ENCODE results near the gene PHRF1. TPM values are rescaled to one million over a fixed set of nuclear protein-coding genes. Genes with fewer than 3 reads are reported as not detected.
A peak's percentile ranks its signal among the peaks of the same experiment; 100 is the strongest.

The PHRF1 gene
- polyA plus RNA-seq, 1 donor from 2014 or later, result 15.4 TPM

DNA sequence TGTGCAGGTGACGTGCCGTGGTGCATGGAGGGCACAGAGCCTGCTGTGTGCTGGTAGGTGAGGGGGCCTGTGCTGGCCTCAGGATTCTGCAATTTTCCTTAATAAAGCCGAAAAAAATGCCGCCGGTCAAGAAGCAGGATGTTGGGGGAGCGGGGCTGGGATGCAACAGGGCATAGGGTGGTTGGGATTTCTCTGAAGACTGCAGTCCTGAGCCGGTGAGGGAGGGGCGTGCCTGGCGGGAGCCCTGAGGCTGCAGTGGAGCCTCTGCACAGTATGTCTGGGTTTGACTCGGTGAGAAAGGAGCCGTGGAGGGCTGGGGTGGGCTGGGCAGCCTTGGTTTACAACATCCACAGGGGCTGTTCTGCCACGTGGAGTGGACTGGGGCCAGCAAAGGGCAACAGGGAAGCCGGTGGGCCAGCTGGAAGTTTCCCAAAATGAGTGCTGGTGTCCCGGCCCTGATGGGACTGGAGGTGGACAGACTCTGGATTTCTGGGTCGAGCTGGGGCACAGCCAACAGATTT lies 47.1 kb downstream of the PHRF1 start:
- Mint-ChIP-seq H3K27me3 (peaks cover 11% of the 10 kb centered on the region), H3K4me1 (peaks cover 2 to 5% (median 2%) of the 10 kb centered on the region in 3 donors), H3K27ac (peak overlapping the region in 1 of 3 donors; percentile 67), H3K36me3 (peaks cover 5% of the 10 kb centered on the region), H3K9me3 (no peaks in the 10 kb centered on the region), H3K4me3 (peak overlapping the region in 2 of 4 donors; percentile 47 to 58)

DNA sequence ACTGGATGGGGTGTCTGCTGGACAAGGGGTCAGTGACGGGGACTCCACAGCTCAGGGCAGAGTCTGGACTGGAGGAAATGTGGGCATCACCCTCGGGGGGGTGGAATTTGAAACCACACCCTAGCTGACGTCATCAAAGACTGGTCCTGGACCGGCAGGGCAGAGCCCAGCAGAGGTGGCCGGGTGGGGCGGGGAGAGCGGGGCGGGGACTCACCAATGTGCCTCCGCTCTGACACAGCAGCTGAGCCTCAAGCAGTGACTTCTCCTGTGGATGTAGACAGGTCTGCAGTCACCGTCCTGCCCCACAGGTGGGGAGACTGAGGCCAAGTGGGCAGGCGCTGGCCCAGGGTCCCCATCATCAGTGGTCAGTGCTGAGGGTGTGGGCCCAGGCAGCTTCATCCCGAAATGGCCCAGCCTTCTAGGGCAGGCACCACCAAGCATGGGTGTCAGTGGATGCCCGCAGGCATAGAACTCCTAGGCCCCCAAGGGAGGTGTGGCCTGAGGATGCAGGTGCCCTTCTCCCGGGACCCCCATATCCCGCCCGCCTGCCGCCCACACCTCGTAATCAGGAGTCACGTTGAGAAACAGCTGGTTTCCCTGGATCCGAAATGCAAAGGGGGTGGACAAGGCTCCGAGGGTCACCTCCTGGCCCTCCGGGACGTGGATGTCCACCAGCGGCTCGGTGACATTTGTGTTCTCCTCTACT lies 47.9 kb downstream of the PHRF1 start:
- no peaks in the 10 kb centered on the region for H3K9me3 Mint-ChIP-seq
- H3K27me3 Mint-ChIP-seq, result peaks cover 19% of the 10 kb centered on the region
- peaks cover 8 to 11% (median 10%) of the 10 kb centered on the region in 3 donors for H3K4me1 Mint-ChIP-seq
- peaks cover 4% of the 10 kb centered on the region for H3K36me3 Mint-ChIP-seq
- H3K27ac Mint-ChIP-seq, result peak overlapping the region in 1 of 3 donors; percentile 67
- H3K4me3 Mint-ChIP-seq, result no peak overlapping the region

DNA sequence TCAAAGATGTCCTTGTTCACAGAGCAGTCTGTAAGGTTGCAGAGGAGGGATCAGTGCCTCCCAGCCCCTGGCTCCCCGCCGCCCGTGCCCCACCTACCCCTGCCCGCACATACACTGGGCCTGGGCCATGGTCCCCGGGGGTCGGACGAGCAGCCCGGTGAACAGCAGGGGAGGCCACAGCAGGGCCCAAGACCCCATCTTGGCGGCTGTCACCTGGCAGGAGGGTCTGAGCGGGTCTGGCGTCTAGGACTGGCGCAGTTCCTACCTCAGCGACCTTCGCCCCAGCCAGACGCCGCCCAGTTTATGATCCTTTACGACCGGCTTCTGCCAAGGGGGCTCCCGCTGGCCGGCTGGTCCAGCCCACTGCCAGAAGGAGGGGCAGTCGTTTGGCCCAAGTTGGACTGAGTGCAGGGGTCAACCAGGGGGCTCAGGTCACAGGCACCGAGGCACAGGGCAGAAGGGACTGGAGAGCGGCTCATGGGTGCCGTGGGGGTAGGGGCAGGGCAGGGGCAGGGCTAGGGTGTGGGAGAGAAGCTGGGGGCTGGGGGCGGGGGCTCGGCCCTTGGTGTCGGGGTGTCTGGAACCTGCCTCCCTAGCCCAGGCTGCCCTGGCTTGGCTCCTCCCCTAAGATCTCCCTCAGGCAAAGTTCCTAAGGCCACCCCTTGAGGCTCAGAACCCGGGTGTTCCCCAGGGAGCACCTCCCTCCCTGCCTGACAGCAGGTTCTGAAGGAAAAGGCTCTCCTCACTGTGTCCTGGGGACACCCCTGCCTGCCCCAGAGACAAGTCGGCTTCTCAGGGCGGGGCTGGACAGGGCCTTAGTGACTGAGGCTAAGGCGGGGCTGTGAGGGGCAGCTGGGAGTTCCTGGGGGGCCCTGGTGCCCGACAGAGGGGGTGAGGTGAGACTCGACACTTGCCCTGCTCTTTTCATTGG lies 48.7 kb downstream of the PHRF1 start, which contains the start of gene CDHR5:
Gene CDHR5 (minus strand): TSS at position 251 of the 931 bp plus-strand sequence. CDS start 53 bp downstream, at position 198.
- H3K4me3 Mint-ChIP-seq, result peak within 1 kb of the TSS in 1 of 4 donors; percentile 43

DNA sequence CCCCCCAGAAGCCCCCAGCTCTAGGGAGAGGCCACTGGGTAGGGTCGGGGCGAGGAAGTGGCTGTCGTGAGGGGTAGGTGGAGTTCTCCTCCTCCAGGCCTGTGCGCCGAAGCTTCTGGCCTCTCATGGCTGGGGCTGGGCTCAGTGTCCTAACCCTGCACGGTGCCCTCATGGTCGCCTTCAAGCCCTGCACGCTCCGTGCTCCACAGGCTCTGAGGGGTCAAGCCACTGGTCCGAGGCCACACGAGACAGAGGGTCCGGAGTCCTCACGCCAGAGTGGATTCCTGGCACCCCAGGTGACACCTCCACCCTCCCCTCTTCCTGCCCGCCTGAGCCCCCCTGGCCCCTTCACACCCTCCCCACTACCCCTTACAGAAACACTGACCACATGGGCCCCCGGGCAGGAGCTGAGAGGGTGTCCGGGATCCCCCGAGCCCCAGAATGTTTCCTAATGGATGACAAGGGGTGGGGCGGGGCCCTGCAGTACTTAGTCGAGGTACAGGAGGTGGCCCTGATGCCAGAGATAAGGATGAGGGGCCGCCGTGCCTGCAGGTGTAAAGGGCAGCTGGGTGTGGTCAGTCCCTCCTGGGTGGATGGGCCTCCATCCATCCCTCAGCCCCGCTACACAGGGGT lies 49.5 kb downstream of the PHRF1 start:
- H3K27me3 Mint-ChIP-seq, result peaks cover 27% of the 10 kb centered on the region
- peak overlapping the region in 1 of 4 donors; percentile 43 for H3K4me3 Mint-ChIP-seq

More for the DNA sequence above, 48.7 kb downstream of the PHRF1 start, which contains the start of gene CDHR5:
- peaks cover 24% of the 10 kb centered on the region for H3K27me3 Mint-ChIP-seq
- H3K27ac Mint-ChIP-seq, result peak within 1 kb of the TSS in 1 of 3 donors; percentile 67
- peaks cover 13 to 17% (median 14%) of the 10 kb centered on the region in 3 donors for H3K4me1 Mint-ChIP-seq
- peaks cover 4% of the 10 kb centered on the region for H3K36me3 Mint-ChIP-seq
- H3K9me3 Mint-ChIP-seq, result no peaks in the 10 kb centered on the region

DNA sequence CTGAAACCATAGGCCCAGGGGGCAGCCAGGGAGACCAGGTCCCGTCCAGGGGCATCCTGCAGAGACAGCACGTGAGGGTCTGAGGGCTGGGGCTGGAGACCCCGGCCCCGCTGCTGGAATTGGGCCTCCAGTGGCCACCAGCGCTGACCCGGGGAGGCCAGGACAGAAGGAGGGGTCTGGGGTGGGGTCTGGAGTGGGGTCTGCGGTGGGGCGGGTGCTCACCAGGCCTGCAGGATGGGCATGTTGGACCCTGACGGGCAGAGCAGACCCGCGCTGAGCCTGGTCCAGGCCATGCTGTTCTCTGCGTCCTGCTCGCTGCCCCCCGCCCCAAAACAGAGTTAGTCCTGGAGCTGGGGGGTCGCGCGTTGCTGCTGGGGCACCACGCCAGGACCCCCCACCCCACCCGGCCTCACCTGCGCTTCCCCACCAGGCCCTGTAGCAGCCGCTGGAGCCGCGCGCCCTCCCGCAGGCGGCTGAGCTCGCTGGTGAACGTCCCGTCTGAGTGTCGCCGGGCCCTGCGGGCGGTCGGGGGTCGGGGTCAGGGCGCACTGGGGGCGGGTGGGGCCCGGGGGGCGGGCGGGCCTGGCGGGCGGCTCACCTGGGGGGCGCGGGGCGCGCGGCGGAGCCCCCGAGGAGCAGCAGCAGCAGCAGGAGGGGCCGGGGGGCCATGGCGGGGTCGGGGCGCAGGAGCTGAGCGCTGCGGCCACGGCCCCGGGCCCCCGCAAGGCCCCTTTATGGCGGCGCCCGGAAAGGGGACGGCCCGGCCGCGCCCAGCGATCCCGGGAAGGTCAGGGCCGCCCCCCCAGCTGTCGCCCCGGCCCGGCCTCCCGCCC lies 50.4 kb downstream of the PHRF1 start, which contains the start of gene SCT:
Gene SCT (minus strand): TSS at position 707 of the 833 bp plus-strand sequence. CDS start 38 bp downstream, at position 669.
- Mint-ChIP-seq H3K4me1 (peaks cover 13 to 17% (median 14%) of the 10 kb centered on the region in 3 donors), H3K27ac (peak within 1 kb of the TSS in 1 of 3 donors; percentile 76), H3K9me3 (no peaks in the 10 kb centered on the region), H3K36me3 (peaks cover 4% of the 10 kb centered on the region), H3K27me3 (peaks cover 27% of the 10 kb centered on the region), H3K4me3 (peak within 1 kb of the TSS in 3 of 4 donors; percentile 25 to 57 (median 26))

More for the DNA sequence above, 49.5 kb downstream of the PHRF1 start:
- Mint-ChIP-seq H3K4me1 (peaks cover 13 to 17% (median 14%) of the 10 kb centered on the region in 3 donors), H3K9me3 (no peaks in the 10 kb centered on the region), H3K27ac (no peak overlapping the region), H3K36me3 (peaks cover 4% of the 10 kb centered on the region)

DNA sequence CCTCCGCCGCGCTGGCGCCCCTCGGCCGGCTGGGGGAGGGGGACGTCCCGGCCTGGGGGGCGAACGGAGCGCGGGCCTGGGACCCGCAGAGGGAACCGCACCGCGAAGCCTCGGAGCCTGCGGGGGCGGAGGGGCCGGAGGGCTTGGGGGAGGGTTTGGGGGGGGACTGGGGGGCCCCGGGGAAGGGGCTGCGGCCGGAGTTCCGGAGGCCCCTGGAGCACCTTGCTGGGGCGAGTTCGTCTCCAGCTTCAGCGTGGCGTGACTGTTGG lies 51.0 kb downstream of the PHRF1 start:
- peaks cover 3% of the 10 kb centered on the region for H3K36me3 Mint-ChIP-seq
- H3K4me1 Mint-ChIP-seq, result peaks cover 13 to 17% (median 14%) of the 10 kb centered on the region in 3 donors
- no peaks in the 10 kb centered on the region for H3K9me3 Mint-ChIP-seq
- H3K27me3 Mint-ChIP-seq, result peaks cover 27% of the 10 kb centered on the region
- no peak overlapping the region for H3K4me3 Mint-ChIP-seq
- no peak overlapping the region for H3K27ac Mint-ChIP-seq

DNA sequence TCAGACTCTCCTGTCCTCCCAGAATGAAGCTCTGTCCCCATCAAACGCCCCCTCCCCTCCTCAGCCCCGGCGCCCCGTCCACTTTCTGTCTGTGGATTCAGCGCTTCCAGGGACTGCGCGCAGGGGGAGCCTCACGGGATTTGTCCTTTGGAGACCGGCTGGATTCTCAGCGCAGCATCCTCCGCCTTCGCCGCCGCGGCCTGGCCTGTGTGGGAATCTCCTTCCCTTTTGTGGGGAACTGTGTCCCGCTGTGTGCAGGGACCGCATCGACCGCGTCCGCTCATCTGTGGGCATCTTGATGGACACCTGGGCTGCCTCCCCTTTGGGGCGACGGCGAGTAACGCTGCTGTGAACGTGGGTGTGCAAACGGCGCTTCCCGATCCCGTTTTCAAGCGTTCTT lies 51.8 kb downstream of the PHRF1 start:
- H3K27ac Mint-ChIP-seq, result peak overlapping the region in 2 of 3 donors; percentile 17 to 76
- peaks cover 27% of the 10 kb centered on the region for H3K27me3 Mint-ChIP-seq
- peaks cover 8% of the 10 kb centered on the region for H3K36me3 Mint-ChIP-seq
- peaks cover 13 to 17% (median 14%) of the 10 kb centered on the region in 3 donors for H3K4me1 Mint-ChIP-seq
- H3K4me3 Mint-ChIP-seq, result peak overlapping the region in 3 of 4 donors; percentile 25 to 67 (median 26)
- H3K9me3 Mint-ChIP-seq, result no peaks in the 10 kb centered on the region

DNA sequence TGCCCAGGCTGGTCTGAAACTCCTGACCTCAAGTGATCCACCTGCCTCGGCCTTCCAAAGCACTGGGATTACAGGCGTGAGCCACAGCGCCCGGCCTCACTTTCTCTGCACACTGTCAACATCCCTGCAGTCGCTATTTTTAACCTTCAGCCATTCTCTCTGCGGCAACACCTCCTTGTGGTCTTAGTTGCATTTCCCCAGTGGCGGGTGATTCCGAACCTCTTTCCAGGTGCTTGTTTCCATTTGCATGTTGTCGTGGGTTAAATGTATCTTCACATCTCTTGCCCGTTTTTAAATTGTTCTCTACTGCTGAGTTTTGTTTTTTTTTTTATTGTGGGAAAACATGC lies 52.9 kb downstream of the PHRF1 start:
- H3K36me3 Mint-ChIP-seq, result peaks cover 5% of the 10 kb centered on the region

DNA sequence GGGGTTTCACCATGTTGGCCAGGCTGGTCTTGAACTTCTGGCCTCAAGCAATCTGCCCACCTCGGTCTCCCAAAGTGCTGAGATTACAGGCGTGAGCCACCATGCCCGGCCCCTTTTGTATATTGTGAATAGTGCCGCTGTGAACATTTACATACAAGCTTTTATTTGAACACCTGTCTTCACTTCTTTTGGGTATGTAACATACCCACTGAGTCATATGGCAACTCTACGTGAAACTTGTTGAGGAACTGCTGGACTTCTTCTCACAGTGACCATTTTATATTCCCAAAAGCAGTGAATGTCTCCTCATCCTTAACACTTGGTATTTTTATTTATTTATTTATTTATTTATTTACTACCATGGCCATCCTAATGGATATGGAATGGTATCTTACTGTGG lies 54.6 kb downstream of the PHRF1 start:
- Mint-ChIP-seq H3K4me1 (peaks cover 13 to 17% (median 14%) of the 10 kb centered on the region in 3 donors), H3K27me3 (peaks cover 24% of the 10 kb centered on the region), H3K27ac (peak overlapping the region in 1 of 3 donors; percentile 76), H3K36me3 (peaks cover 5% of the 10 kb centered on the region), H3K9me3 (no peaks in the 10 kb centered on the region), H3K4me3 (peak overlapping the region in 1 of 4 donors; percentile 60)

More for the DNA sequence above, 52.9 kb downstream of the PHRF1 start:
- Mint-ChIP-seq H3K27me3 (peaks cover 24% of the 10 kb centered on the region), H3K27ac (peak overlapping the region; percentile 0 to 76 (median 59)), H3K4me3 (peak overlapping the region in 3 of 4 donors; percentile 7 to 67 (median 26)), H3K4me1 (peaks cover 13 to 17% (median 14%) of the 10 kb centered on the region in 3 donors), H3K9me3 (no peaks in the 10 kb centered on the region)

DNA sequence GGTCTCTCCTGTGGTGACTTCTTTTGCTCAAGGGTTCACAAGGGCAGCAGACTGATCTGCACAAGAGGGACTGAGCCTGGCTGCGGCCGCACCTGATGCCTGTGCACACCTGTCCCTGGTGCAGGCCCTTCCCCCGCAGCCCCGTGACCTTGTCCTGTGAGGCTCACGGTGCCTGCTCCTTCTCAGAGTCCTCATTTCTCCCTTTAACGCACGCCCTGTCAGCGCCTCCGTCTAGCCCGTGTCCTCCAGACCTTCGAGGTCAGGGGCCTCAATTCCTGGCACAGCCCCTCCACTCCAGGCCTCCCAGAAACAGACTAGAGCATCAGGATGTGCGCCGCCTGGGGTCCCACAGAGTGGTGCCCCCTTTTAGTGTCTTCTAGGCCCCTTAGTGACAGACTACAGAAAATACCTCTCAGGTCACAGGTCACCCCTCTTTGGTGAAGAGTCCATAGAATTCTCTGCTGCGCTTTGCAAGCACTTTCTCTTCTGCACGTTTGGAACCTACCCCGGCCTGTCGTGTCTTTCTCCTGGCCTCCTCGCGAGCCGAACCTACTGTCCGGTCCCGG lies 59.8 kb downstream of the PHRF1 start:
- peak overlapping the region in 1 of 3 donors; percentile 48 for H3K27ac Mint-ChIP-seq
- no peaks in the 10 kb centered on the region for H3K9me3 Mint-ChIP-seq
- H3K4me3 Mint-ChIP-seq, result peak overlapping the region in 1 of 4 donors; percentile 65
- H3K36me3 Mint-ChIP-seq, result peaks cover 5% of the 10 kb centered on the region
- peaks cover 26% of the 10 kb centered on the region for H3K27me3 Mint-ChIP-seq
- H3K4me1 Mint-ChIP-seq, result peaks cover 0 to 5% (median 2%) of the 10 kb centered on the region in 3 donors

DNA sequence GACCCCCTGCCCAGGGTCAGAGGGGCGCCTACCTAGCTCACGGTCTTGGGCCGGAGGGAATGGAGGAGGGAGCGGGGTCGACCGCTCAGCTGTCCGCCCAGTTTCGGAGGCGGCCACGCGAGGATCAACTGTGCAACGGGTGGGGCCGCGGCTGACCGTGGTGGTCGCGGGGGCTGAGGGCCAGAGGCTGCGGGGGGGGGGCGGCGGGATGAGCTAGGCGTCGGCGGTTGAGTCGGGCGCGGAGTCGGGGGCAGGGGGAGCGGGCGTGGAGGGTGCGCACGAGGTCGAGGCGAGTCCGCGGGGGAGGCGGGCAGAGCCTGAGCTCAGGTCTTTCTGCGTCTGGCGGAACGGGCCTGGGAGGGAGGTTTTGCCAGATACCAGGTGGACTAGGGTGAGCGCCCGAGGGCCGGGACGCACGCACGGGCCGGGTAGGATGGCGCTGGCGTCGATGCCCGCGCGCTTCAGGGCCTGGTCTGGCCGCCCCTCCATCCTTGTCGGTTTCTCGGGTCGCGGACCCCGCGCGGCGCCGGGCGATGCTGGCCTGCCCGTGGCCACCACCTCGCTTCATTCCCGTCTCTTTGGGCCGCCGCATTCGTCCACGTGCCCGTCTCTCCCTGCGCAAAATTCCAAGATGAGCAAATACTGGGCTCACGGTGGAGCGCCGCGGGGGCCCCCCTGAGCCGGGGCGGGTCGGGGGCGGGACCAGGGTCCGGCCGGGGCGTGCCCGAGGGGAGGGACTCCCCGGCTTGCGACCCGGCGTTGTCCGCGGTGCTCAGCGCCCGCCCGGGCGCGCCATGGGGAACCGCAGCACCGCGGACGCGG lies 60.5 kb downstream of the PHRF1 start, which contains the start of gene DRD4:
Gene DRD4 (plus strand): TSS at position 759 of the 822 bp plus-strand sequence. CDS start 36 bp downstream, at position 795.
- peak within 1 kb of the TSS in 2 of 4 donors; percentile 60 to 85 for H3K4me3 Mint-ChIP-seq
- H3K9me3 Mint-ChIP-seq, result no peaks in the 10 kb centered on the region
- peaks cover 5% of the 10 kb centered on the region for H3K36me3 Mint-ChIP-seq
- H3K27me3 Mint-ChIP-seq, result peaks cover 26% of the 10 kb centered on the region
- peaks cover 0 to 5% (median 2%) of the 10 kb centered on the region in 3 donors for H3K4me1 Mint-ChIP-seq
- H3K27ac Mint-ChIP-seq, result peak within 1 kb of the TSS in 1 of 3 donors; percentile 48

DNA sequence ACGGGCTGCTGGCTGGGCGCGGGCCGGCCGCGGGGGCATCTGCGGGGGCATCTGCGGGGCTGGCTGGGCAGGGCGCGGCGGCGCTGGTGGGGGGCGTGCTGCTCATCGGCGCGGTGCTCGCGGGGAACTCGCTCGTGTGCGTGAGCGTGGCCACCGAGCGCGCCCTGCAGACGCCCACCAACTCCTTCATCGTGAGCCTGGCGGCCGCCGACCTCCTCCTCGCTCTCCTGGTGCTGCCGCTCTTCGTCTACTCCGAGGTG lies 61.0 kb downstream of the PHRF1 start:
- Mint-ChIP-seq H3K36me3 (peaks cover 4% of the 10 kb centered on the region), H3K27ac (no peak overlapping the region), H3K9me3 (no peaks in the 10 kb centered on the region), H3K4me3 (peak overlapping the region in 1 of 4 donors; percentile 85), H3K4me1 (peaks cover 0 to 5% (median 2%) of the 10 kb centered on the region in 3 donors), H3K27me3 (peaks cover 26% of the 10 kb centered on the region)
